Metanephros (tissue), 2 donors: ENCODE data around the gene PIP5K1B. TPM values are rescaled to one million over a fixed set of nuclear protein-coding genes. Genes with fewer than 3 reads are reported as not detected.

Experiments used
- small RNA-seq: library from RNA; depleted of rRNA; stranded (forward); fragments of <200 nt; gene quantifications from one replicate; pipeline ENCODE3, GENCODE V24; 2014; ENCODE audit warnings: low replicate concordance
- total RNA-seq: library from RNA; depleted of rRNA; stranded (reverse); fragments of >200 nt; gene quantifications from one replicate; pipeline ENCODE4 v1.2.3, GENCODE V29; 2014

Gene PIP5K1B
- 7.0 TPM for total RNA-seq

DNA sequence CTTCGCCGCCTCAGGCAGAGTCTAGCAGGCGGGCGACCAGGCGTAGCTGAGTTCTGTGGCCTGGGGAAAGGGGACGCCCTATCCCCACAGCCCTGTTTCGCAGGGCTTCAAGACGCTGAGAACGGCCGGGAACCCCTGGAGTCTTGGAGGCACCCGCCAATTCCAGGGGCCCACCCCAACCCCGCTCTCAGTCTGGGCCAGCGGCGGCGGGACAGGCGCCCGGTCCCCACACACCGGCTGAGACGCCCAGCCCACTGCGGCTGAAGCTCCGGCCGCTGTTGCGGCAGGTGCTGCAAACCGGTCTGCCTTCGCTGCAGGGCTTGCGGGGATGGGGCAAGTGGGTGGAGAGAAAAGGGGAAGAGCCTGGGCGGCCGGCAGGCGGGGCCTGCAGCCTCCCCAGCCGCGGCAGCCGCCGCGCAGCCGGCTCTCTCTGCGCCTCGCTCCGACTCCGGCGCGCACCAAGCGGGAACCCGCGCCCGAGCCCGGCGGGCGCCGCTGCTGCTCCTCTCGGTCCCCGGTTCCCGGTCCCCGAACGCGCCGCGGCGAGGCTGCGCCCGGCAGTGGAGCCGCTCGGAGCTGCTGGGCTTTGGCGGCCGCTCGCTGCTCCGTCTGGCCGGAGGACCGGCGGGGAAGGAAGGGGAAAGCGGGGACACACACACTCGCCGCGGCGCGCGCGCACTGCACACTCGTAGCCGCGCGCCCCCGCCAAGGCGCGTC, at the start of gene PIP5K1B:
TSS of gene PIP5K1B (plus strand) at position 427 of the 717 bp plus-strand sequence. CDS start 117,375 bp downstream, outside the sequence.

DNA sequence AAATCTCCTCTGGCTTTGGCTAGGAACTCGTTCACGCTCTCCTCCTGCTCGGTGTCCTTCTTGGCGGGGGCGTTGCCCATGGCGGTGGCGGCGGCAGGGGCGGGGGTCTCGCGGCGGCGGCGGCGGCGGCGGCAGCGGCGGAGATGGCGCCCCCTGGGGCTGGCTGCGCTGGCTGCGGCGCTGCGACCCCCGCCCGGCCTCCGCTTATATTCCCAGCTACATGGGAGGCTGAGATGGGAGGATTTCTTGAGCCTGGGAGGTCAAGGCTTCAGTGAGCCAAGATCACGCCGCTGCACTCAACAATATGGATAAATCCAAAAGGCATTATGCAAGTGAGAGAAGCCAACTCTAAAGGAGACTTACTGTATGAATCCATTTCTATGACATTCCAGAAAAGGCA, 309.0 kb downstream of the PIP5K1B start, which contains the start of gene PRKACG:
TSS of gene PRKACG (minus strand) at position 101 of the 400 bp plus-strand sequence. CDS start at position 80, 21 bp downstream.

GRCh38 chr9:69035438-69036308, 330.6 kb downstream of the PIP5K1B start, which contains the start of gene FXN:
FXN (plus strand) TSS chr9:69035752; CDS start chr9:69035783, 31 bp downstream.

Small RNAs within 50 kb of the gene (small RNA-seq; reads per million reads assigned to genes)
- not detected for gene RNU6-820P

Other genes starting within 250 kb of the PIP5K1B start
- gene TMEM252, start 164.4 kb upstream of the PIP5K1B start, total RNA-seq = 5.7 TPM